D721Med (cell line): ENCODE measurements around the gene NAV2.

ENCODE experiments used
- DNase-seq: peaks from one replicate; pipeline ENCODE4 v3.0.0; 2011; ENCODE audit warnings: low spot score; ENCODE audit not compliant: insufficient read length
- FAIRE-seq: peaks from 2 replicates; lab custom pipeline; 2011; peaks lifted over from hg19 to GRCh38; lab: Jason Lieb, UNC
- CTCF ChIP-seq: IDR thresholded peaks from 2 replicates; pipeline ENCODE4 v1.5.1; 2012; ENCODE audit warnings: mild to moderate bottlenecking, control low read depth; ENCODE audit not compliant: insufficient read depth; ENCODE audit errors: missing control alignments

The NAV2 gene

GRCh38 chr11:19679952-19680828, 32.4 kb upstream of the NAV2 start:
- DNase-seq (no peak), FAIRE-seq (no peak)
- TF ChIP-seq CTCF, result no peak

- TF ChIP-seq CTCF, result no peak
- no peak for FAIRE-seq
- no peak for DNase-seq
These were observed 31.7 kb upstream of the NAV2 start for GRCh38 chr11:19680829-19681368.

GRCh38 chr11:19683141-19683805, 29.4 kb upstream of the NAV2 start:
- FAIRE-seq, result no peak
- no peak for DNase-seq
- no peak for TF ChIP-seq CTCF

- FAIRE-seq (no peak), DNase-seq (no peak)
- TF ChIP-seq CTCF, result no peak
These were observed 28.7 kb upstream of the NAV2 start for GRCh38 chr11:19683862-19684491.

- no peak for FAIRE-seq
- DNase-seq, result no peak
- TF ChIP-seq CTCF, result no peak
These were observed 26.4 kb upstream of the NAV2 start for GRCh38 chr11:19686234-19686633.

GRCh38 chr11:19687392-19687791, 25.2 kb upstream of the NAV2 start:
- TF ChIP-seq CTCF, result no peak
- no peak for DNase-seq
- no peak for FAIRE-seq
